ENCODE results near the gene INPP5F. TPM values are rescaled to one million over a fixed set of nuclear protein-coding genes. Genes with fewer than 3 reads are reported as not detected.
"Not testable (repeated sequence)": the region's sequence is repeated elsewhere in the genome, so short reads cannot be mapped to it uniquely, and the experiment has no call there.

The INPP5F gene
- total RNA-seq, 2 donors from 2014 or later: 6.2 to 8.3 TPM

DNA sequence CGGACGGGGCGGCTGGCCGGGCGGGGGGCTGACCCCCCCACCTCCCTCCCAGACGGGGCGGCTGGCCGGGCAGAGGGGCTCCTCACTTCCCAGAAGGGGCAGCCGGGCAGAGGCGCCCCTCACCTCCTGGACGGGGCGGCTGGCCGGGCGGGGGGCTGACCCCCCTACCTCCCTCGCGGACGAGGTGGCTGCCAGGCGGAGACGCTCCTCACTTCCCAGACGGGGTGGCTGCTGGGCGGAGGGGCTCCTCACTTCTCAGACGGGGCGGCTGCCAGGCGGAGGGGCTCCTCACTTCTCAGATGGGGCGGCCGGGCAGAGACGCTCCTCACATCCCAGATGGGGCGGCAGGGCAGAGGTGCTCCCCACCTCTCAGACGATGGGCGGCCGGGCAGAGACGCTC lies 69.3 kb downstream of the INPP5F start:
- intact Hi-C loops (cut with DNase I); ATAC-seq; DNase-seq: not testable (repeated sequence)

- DNase-seq (no peak), ATAC-seq (no peak)
- intact Hi-C loops (cut with DNase I): no loop called here
Measured at GRCh38 chr10:119796039-119796438, 70.2 kb downstream of the INPP5F start.

GRCh38 chr10:119801176-119801575 lies 75.3 kb downstream of the INPP5F start:
- intact Hi-C loops (cut with DNase I): no loop called here
- ATAC-seq (no peak), DNase-seq (no peak)

- intact Hi-C loops (cut with DNase I): no loop called here
- DNase-seq (no peak), ATAC-seq (no peak)
Measured at GRCh38 chr10:119801998-119802538, 76.2 kb downstream of the INPP5F start.

DNA sequence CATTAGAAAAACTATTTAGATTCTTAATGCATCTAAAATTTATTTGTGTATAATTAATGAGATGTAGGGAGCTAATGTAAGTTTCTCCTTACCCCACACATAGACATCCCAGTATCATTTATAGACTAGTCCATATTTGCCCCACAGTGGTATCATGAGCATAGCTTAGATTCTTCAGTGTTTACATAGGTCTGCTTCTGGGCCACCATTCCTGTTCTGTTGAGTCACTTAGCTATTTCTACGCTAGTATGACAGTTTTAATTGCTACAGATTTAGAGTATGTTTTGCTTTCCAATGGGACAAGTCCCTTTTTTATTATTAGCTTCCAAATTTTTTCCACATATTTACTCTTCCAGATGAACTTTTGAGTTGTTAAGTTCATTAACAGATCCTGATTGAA lies 77.4 kb downstream of the INPP5F start:
- ATAC-seq (no peak), DNase-seq (no peak)
- intact Hi-C loops (cut with DNase I): no loop called here

DNA sequence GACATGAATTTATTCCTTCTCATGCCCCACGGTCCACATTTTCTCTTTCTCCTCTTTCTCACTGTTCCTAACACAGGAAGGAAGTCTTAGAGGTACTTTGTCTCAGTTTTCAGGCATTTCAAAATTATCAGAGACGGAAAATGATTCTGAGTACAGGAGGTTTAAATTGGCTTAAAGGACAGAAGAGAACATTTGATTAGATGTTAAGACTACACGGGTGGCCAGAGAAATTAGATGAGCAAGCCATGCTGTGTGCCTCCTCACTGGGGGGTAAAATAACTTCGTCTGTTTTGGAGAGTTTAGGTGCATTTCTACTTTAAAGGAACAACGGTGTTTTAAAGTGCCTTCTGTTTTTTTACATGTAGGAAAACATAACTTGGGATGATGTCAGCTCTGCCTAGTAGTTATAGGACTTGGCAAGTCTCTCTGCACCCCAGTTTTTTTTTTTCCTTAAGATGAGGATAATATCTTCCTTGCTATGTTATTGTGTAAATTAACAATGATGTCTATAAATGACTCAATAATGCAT lies 79.9 kb downstream of the INPP5F start:
- intact Hi-C loops (cut with DNase I): no loop called here
- no peak for DNase-seq
- no peak for ATAC-seq

- intact Hi-C loops (cut with DNase I): no loop called here
- DNase-seq (no peak), ATAC-seq (no peak)
Measured at GRCh38 chr10:119806334-119807130, 80.7 kb downstream of the INPP5F start.

DNA sequence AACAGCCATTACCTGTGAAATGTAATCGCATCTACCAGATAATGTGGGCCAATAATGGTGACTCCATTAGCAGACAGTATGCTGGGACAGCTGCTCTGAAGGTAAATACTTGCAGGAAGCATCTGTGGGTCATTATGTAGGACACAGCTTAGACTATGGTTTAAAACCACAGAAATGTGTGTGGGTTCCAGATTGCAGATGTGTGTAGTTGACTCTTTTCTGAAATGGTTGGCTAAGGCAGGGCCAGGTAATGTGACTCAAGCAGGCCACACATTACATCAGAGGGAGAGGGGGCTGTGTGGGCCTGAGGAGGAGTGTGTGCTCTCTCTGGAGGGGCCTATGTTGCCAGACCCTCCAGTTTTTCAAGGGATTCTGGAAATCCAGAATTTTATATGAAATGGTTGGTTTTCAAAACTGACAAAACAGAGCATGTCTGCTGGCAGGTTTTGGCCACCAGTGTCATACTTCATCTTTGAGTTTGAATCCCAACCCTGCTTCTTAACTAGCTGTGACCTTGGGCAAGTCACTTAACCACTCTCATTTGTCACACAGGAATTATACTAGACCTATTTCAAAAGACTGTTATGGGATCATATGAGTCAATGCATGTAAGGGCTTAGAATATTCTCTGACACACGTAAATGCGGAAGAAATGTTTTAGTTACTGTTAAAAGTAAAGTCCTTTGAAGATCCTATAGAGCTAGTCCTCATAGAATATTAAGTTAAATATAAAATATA lies 82.3 kb downstream of the INPP5F start:
- ATAC-seq: no peak

DNA sequence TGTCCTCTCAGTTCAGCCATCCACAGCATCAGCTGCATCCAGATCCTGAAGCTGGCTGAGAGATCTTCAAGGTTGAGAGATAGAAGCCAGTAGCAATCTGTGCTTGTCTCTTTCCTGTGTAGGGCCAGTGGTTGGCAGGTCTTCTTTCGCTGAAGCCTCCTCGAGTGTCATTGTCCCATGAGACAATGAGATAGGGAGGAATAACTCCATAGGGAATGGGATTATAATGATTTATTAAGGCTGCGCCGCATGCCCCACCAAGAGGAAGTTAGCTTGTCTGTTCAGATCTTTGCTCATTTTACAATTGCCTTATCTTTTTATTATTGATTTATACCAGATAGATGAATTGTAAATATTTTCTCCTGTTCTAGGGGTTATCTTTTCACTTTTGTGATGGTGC lies 85.3 kb downstream of the INPP5F start:
- DNase-seq (no peak), ATAC-seq (no peak)
- intact Hi-C loops (cut with DNase I): no loop called here

More for the DNA sequence above, 82.3 kb downstream of the INPP5F start:
- intact Hi-C loops (cut with DNase I): no loop called here
- no peak for DNase-seq

DNA sequence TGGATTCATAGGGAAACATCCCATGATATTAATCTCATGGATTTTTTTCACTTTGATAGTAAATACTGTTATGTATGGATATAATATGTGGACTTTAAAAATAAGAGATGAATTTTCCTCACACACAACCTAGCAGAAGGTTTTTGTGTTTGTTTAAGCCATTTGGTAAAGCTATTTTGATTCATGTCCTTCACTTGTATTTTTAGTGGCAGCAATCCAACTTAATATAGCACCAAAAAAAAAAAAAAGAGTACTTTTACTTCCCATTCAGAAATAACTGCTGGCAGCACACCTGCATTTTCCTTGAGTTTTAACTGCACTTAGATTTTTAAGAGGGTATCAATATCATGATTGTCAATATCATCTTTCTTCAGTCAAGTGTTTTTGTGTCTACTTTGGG lies 86.8 kb downstream of the INPP5F start:
- DNase-seq (no peak), ATAC-seq (no peak)
- intact Hi-C loops (cut with DNase I): no loop called here

DNA sequence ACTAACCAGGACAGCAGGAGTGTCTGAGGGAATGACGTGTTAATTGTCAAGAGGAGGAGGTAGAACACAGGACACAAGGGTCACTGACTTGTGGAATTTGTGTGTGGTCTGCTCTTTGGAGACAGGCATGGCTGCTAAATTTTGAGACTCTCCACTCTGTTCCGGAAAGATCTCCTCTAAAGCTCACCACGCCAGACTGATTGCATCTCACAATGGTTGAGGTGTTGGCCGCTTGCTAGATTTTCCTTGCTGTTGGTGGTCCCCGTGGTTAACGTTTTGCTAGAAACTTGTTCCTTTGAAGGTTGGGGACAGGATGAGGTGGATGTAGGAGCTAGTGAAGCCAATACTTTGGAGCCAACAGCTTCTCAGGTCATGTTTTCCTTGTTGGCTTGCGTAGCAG lies 89.8 kb downstream of the INPP5F start:
- ATAC-seq (no peak), DNase-seq (no peak)
- intact Hi-C loops (cut with DNase I): no loop called here

DNA sequence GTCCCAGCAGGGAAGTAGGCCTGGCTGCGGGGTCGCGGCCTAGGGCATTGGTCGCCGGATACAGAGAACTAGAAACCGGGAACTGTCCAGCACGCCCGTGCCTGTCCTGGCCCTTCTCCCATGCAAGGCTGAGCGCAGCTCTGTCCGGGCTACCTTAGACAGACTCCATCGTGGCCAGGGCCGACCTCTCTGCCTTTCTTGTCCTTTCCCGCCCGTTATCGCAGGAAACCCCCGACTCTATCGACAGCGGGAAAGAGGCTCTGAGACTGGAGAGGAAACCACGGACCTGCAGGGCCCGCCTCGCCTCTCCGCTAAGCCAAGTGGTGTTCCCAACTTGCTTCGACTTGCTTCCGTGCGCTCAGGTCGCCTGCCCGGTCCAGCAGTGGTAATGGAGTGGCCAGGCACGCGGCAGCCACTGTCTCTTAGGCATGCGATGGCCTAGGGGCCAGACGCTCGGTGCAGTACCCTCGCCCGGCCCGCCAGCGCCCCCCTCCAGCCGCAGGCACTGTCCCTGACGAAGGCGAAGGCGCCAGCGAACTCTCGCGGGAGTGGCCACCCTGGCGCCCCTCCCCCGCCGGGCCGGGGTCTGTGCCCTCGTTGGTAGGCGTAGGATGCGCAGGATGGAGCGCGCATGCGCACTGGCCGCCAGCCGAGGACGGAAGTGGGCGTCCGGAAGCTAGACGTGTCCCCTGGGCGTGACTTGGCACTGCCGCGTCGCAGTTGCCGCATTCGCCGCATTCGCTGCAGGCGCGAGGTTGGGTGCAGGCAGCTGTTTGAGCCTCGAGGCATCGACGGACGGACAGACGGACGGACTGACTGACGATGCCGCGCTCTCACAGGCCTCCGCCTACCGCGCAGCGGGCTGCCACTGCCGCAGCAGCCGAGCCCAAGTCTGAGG lies 92.4 kb downstream of the INPP5F start:
- intact Hi-C loops (cut with DNase I): no loop called here
- DNase-seq (peak; percentile 72), ATAC-seq (peak; percentile 86 to 92)

DNA sequence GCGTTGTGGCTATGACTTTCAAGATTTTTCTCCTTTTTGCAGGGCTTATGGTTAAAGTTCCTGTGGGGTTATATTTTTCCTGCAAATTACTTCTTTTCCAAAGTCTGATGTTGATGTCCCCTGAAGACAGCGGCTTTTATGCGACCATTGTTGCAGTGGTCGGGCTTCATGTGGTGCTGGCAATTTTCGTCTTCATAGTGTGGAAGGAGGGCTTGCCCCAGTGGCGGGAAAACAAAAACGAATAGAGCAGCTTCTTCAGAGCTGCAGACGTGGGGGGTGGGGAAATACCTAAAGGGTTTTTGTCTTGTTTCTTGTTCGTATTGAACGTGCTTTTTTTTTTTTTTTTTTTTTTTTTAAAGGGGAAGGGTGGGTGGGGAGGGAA lies 93.0 kb downstream of the INPP5F start:
- ATAC-seq (no peak), DNase-seq (no peak)
- intact Hi-C loops (cut with DNase I): no loop called here

- intact Hi-C loops (cut with DNase I): no loop called here
- DNase-seq (no peak), ATAC-seq (no peak)
Measured at GRCh38 chr10:119821182-119821581, 95.3 kb downstream of the INPP5F start.

DNA sequence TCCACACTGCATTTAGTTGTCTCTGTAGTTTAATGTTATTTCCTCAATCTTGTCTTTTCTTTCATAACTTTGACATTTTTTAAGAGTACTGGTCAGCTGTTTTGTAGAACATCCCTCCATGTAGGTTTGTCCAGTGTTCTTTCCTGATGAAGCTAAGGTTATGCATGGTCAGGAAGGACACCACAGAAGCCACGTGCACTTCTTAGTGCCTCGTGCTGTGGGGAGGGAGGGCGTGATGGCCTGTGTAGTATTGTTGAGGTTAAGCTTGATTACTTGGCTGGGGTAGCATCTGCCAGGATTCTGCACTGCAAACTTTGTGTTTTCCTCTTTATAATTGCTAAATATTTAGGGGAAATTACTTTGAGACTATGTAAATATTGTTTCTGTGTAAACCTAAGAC lies 98.4 kb downstream of the INPP5F start:
- intact Hi-C loops (cut with DNase I): no loop called here
- DNase-seq (no peak), ATAC-seq (no peak)

DNA sequence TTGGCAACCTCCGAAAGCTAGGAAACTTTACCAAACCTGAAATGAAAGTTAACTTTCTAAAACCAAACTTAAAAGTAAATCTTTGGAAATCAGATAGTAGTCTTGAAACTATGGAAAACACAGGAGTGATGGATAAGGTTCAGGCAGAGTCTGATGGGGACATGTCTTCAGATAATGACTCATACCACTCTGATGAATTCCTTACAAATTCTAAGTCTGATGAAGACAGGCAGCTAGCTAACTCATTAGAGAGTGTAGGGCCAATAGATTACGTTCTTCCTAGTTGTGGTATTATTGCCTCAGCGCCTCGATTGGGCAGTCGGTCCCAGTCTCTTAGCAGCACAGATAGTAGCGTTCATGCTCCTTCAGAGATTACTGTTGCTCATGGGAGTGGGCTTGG lies 100.9 kb downstream of the INPP5F start:
- DNase-seq (no peak), ATAC-seq (no peak)
- intact Hi-C loops (cut with DNase I): no loop called here

DNA sequence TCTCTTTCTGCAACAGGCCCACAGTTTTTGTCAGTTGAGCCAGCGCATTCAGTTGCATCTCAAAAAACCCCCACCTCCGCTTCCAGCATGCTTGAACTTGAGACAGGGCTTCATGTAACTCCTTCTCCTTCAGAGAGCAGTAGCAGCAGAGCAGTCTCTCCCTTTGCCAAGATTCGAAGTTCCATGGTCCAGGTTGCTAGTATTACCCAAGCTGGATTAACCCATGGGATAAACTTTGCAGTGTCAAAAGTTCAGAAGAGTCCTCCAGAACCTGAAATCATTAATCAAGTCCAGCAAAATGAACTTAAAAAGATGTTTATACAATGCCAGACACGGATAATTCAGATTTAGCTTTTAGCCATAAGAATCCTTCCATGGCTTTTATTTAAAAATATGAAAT lies 101.6 kb downstream of the INPP5F start:
- intact Hi-C loops (cut with DNase I): no loop called here

DNA sequence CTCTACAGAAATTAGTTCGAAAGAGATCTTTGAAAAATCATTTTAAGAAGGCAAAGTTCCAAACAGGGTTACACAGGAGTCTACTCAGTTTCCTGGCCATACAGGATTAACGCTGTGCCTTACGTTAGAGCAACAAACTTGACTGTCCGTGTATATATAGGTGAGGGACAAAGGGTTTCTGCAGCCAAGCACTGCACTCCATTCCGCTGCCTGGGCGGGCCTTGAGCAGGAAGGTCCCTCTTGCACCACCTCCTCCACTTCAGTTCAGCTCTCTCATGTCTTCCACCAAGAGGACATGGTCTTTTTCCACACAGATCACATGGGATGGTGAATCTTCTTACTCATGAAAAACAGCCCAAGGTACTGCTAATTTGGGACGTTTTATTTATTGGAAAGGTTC lies 103.6 kb downstream of the INPP5F start:
- intact Hi-C loops (cut with DNase I): no loop called here
- no peak for ATAC-seq
- no peak for DNase-seq

More for the DNA sequence above, 101.6 kb downstream of the INPP5F start:
- no peak for DNase-seq
- no peak for ATAC-seq

DNA sequence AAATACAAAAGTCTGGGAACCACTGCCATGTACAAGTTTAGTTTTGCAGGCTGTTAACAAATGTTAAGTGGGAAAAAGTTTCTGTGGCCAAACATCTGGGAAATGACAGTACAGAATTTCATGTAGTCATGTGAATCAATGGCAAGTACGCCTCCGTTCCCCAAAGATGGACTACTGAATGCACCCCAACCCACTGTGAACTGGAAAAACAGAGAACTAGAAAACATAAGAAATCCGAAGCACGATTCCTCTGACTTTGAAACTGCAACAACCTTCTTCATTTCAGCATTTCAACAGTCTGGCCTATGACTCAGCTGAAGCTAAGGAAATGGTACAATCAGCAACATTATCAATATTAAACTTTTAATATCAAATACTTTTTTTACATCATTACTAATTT lies 105.0 kb downstream of the INPP5F start:
- ATAC-seq (no peak), DNase-seq (no peak)
- intact Hi-C loops (cut with DNase I): loop anchor here in 1 of 2 donors (10.0 kb wide), 1 partner anchor 786 kb away; no protein-coding TSS in a partner anchor
